GM08714 (cell line): ENCODE data around the gene RAP1GAP2.

Experiments used
- H3K4me3 ChIP-seq: fragments of 200-500 bp; sonication (Bioruptor generic); 2 replicates; pipeline ENCODE4 v1.5.1; 2014; ENCODE audit warnings: mild to moderate bottlenecking, low read length, inconsistent platforms
- ZNF274 ChIP-seq: IDR thresholded peaks from 2 replicates; pipeline ENCODE4 v1.6.1; 2012; ENCODE audit warnings: mild to moderate bottlenecking, low read depth, low read length

Gene RAP1GAP2

DNA sequence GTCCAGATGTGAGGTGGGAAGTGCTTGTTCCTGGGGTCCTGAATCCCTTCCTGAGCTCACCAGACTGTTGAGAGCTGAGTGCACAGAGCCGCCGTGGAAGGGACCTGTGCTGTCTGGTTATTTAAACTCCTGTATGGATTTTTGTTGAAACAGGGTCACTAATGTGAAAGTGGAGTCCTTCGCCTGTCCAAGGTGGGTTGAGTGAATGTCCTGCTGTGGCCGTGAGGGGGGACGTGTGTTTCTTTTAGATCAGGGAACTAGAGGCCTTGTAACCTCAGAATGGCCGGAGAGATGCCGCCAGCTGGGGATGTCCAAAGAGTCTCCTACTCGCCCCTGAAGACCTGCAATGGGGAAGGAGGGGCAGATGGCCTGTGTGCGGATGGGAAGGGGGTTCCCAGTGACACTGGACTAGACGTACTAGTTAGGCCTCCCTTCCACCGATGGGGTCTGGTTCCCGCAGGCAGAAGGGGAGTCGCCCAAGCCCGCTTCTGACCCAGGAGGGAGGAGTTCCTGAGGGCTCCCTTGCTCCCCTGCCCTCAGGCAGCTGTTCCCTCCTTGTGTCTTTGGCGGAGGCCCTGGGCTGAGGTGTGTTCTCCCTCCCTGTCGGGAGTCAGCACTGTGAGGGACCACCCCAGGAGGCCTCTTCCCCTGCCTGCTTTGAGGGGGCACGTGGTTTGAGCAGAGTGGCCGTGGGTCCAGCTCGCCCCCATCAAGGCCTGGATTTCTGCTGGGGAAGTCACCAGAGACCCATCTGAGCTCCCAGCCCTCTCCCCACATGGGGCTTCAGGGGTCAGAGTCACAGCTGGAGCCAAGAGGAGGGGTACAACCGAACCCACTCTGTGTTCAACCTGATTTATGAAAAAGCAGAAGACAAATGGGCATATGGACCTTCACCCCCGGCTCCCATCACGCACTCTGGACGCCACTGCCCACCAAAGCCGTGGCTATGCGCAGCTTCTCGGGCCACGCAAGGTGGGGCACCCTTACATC is 236.3 kb downstream of the RAP1GAP2 start:
- H3K4me3 ChIP-seq = no peak overlapping the region
- no peak for TF ChIP-seq ZNF274

DNA sequence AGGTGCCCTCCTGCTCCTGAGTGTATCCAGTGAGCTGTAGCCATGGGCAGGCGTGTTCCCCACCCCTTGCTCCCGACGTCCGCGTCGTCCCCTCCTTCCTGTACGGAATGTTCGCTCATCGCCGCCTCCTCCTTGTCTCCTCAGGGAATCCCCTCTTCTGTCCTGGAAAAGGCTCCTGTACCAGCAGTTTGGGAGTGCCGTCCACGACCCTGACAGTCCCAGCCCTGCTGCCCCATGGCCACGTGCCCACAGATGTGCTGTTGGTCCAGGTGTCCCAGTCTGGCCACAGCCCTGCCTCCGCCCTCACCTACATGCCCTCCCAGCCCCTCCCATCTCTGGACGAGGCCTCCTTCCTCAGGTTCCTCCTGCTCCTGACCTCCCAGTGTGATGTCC is 237.0 kb downstream of the RAP1GAP2 start:
- no peak overlapping the region for H3K4me3 ChIP-seq
- TF ChIP-seq ZNF274 = no peak

DNA sequence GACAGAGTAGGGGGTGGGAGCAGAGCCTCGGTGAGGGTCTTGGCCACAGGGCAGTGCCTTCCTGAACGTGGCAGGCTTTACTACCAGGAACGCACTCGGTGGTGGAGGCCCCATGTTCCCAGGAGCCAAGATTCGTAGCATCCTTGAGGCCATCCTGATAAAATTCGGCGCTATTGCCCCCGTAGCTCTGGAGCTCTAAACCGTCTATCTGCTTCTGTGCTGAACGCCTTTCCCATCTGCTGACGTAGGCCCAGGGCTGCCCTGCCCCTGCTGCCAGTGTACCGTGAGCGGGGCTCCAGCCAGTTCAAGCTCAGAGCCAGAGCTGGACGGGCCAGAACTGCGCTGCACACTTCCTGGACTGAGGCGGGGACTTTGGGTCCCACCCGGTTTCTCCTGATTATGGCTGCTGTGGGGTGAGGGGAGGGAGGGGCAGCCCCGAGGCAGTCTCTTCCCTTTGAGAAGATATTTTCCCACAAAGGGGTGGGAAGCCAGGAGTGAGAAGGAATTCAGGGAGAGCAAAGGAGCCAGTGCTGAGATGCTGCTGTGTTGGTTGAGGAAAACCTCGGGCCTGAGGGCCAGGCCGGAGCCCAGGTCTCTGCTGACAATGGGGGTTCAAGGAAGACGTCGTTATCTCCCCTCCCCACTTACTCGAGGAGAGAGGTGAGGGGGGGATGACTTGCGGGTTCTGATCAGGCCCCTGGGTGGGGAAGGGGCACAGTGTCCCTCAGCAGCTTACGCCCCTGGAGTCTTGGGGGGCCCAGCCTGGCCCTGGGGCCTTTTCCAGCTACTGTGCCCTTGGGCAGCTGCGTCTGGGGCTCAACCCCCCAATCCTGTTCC is 237.7 kb downstream of the RAP1GAP2 start:
- no peak overlapping the region for H3K4me3 ChIP-seq
- TF ChIP-seq ZNF274 = no peak

DNA sequence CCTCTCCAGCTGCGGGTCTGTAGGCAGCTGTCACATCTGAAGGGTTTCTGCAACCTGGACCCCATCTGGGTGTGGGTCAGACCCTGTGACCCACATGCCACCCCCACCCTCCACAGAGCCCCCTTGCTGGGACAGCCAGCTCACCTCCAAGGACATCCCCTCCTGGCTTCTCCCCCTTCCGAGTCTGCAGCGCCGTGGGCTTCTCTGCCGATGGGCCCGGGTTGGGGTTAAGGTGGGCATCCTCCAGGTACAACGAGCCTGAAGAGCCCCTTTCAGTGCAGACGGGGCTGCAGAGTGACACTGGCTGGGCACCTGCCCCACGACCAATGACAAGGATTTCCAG is 238.3 kb downstream of the RAP1GAP2 start:
- no peak for TF ChIP-seq ZNF274
- no peak overlapping the region for H3K4me3 ChIP-seq

DNA sequence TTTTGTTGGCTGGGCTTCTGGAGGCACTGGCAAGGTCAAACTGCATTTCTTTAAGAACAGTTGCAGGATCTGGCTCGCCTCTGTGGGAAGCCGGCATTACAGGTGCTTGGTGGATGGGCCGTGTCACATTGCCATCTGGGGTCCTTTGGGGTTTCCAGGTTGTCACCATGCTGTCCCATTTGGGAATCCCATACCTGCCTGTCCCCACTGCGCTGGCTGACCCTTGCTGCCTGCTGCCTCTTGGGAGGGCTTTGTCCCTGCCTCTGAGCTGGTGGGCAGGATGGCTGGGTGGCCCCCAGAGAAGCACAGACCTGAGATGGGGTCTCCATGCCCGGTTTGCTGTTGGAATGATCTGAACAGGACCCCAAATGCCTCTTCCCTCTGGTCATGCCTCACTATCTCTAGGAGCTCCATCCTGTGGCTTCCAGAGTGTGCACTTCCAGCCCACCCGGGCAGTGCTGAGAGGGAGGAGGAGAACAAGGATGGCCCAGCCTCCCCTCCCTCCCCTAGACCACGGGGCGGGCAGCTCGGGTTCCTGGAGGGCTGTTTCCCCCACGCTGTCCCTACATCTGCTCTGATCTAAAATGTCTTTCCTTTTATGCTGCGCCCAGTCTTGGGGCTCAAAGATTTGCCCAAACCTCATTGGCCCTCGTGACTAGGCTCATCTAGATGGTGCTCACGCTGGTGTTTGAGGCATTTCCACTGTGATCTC is 239.2 kb downstream of the RAP1GAP2 start:
- no peak for TF ChIP-seq ZNF274
- no peak overlapping the region for H3K4me3 ChIP-seq

DNA sequence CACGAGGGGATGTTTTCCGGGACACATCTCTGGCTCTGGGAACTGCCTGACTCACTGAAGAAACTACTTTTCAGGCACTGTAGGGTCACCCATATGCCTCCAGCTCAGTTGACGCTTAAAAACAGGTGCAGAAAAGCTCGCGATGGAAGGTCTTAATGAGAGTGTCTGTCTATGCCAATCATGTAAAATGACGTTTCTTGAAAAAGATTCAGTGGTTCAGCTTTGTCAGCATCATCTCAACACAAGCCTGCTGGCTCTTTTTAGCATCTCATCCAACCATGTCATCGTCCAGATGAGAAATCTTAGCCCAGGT is 239.7 kb downstream of the RAP1GAP2 start:
- no peak for TF ChIP-seq ZNF274
- H3K4me3 ChIP-seq = no peak overlapping the region

DNA sequence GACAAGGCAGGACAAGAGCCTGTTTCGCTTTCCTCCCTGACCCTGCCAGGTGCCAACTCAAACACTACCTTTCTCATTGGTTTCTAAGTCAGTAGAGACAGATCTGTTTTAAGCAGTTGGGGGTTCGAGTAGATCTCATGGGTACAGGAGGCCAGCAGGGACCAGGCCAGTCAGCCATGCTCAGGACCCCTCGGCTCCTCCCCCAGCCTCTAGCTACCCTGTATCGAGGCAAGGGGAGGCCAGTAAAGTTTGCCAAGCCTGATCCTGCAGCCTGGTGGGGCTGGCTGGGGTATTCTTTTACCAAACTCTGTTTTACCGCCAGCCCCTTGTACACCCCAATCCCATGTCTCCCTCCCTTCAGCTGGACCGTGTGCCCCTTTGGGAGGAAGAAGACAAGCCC is 240.6 kb downstream of the RAP1GAP2 start:
- TF ChIP-seq ZNF274 = no peak

DNA sequence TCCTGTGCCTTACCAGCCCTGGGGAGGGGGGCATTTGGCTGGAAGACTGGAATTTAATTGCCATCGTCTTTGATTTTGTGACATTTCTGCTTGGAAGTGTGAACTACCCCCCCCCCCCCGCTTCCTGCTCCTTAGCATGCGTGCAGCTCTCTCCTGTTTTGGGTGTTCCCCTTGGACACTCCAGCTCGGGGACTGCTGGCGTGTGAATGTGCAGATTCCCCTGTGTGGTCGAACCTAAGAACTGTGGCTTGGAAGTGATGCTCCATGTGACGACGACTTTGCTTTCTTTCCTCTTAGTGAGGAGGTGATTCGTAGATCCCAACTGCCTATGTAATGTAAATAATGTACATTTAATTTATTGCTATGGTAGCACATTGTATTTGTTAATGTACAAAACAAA is 241.0 kb downstream of the RAP1GAP2 start:
- H3K4me3 ChIP-seq = no peak overlapping the region
- TF ChIP-seq ZNF274 = no peak

More for the DNA sequence above, 240.6 kb downstream of the RAP1GAP2 start:
- H3K4me3 ChIP-seq = no peak overlapping the region

DNA sequence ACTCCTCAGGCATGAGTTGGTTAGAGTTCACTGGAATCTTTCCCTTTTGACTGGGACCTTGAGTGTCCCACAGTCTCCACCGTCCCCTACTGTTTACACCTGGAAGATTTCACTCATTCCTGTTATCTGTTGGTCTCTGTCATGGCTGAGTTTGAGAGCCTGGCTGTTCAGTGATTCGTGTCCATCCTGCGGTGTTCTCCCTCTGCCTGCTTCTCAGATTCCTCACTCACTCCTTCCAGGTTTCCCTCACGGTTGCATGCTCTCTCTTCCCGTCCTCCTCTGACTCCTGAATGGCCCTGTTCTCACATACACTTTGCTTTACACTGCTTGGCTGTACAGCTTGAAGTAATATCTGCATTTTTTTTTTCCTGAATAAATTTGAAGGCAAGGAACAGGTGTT is 242.7 kb downstream of the RAP1GAP2 start:
- TF ChIP-seq ZNF274 = no peak

DNA sequence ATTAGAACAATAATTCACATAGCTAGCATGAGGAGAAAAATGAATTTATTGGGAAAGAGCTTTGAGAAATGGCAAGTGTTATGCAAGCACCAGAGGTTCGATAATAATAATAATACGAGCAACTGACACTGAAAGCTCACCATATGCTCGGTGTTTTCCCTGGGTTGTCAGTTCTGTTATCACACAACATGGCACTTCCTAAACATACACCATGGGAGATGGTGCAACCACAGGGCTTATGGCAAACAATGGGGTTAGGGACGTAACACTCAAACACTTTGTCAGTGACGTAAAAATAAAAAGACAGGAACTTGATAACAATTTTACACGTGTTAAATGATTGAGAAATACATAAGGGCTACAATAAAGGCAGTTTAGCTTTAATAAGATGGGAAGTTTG is 243.5 kb downstream of the RAP1GAP2 start:
- TF ChIP-seq ZNF274 = no peak

More for the DNA sequence above, 242.7 kb downstream of the RAP1GAP2 start:
- no peak overlapping the region for H3K4me3 ChIP-seq

DNA sequence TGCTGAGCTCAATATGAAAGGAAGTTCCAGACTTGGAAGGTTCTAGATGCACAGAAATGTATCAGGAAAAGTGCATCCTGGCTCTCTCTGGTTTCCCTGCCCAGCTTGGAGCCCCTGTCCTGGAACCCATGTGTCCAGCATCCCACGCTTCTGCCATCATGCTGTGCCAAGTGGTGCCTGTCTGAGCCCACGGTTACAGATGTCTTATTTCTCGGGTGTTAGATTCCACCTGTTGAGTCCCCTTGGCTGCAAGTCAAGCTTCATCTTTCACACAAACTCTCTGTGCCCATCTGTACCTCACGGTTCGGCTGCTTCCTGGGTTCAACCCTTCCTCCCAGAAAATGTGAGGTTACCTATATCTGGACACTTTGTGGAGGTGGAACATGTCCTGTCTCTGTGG is 244.6 kb downstream of the RAP1GAP2 start:
- H3K4me3 ChIP-seq = no peak overlapping the region
- TF ChIP-seq ZNF274 = no peak

More for the DNA sequence above, 243.5 kb downstream of the RAP1GAP2 start:
- no peak overlapping the region for H3K4me3 ChIP-seq

DNA sequence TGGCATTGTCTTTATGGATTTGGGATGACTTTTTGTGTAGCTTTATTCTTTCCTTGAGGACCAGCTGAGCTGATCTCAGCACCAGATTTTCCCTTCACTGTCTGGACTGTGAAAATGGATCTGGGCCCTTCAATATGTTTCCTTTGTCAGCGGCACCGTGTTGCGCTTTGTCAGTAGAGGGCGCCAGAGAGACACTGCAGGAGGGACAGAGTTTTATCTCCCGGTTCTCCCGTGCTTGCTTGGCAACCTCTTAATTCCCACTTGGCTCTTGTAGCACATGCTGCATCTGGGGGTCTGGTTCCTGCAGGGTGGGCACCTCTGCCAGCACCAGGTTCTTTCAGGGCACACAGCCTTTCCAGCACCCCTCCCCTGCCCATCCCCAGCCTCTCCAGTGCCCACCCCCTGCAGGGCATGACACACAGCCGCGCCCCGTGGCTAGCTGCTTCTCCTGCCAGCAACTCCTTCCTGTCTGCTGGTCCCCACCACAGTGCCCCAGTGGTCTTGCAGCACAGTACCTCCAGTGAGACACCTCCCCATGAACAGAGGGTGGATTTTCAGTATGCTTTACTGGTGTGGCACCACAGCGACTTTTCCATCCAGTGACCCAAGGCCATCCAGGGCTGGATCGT is 247.6 kb downstream of the RAP1GAP2 start:
- TF ChIP-seq ZNF274 = no peak
- no peak overlapping the region for H3K4me3 ChIP-seq

DNA sequence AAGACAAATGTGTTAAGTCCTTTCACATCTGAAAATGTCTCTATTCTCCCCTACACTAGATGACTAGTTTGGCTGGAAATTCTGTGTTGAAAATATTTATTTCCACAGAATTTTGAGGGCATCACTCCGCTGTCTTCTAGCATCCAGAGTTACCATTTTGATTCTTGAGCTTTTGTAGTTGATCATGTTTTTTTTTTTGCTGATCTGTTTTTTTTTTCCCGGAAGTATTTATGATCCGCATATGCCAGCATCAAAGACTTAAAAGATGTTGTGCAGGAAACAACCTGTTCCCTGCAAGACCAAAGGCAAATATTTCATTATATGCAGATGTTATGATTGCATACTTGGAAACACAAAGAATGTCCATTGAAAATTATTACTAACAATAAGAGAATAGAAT is 250.5 kb downstream of the RAP1GAP2 start:
- H3K4me3 ChIP-seq = no peak overlapping the region
- TF ChIP-seq ZNF274 = no peak

DNA sequence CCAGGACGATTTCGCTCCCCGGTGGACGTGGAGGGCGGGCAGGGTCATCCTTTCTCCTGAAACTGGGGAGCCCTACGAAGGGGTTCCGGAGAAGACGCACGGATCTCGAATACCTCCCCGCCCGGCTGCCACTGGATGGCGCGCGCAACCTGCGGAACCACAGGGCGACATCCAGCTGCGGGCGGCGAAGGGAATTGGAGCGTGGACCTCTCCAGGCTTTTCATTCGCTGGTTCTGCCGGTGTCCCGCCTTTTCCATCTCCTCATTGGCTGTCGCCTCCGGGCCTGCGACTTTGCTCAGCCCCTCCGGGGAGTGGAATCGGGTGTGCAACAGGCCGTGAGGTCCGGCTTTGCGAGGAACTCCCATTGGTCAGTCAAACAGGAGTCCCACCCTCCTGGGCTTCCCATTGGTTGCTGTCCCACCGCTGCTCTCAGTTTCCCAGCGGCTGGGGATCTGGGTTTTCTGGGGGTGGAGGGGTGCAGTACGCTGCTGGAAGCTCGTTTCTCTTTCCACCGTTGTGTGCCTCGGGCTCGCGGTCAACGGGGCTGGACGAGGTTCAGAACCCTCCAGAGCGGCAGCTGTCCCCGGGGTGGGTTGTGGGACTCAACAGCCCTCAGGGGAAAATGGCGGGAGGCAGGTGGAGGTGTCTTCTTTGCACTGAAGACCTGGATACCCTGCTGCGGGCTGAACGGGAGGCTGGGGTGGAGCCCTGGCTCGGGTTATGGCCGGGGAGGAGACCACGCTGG is 252.7 kb downstream of the RAP1GAP2 start:
- peak overlapping the region; percentile 71 for H3K4me3 ChIP-seq

More for the DNA sequence above, 252.7 kb downstream of the RAP1GAP2 start:
- no peak for TF ChIP-seq ZNF274
